NCI-H1105 (cell line): ENCODE data around the gene OR5H15.
"Not testable (repeated sequence)": the region's sequence is repeated elsewhere in the genome, so short reads cannot be mapped to it uniquely, and the experiment has no call there.

ENCODE experiments used
- DNase-seq: peaks from one replicate; lab custom pipeline; 2025; lab: John Stamatoyannopoulos, UW

OR5H15 gene

DNA sequence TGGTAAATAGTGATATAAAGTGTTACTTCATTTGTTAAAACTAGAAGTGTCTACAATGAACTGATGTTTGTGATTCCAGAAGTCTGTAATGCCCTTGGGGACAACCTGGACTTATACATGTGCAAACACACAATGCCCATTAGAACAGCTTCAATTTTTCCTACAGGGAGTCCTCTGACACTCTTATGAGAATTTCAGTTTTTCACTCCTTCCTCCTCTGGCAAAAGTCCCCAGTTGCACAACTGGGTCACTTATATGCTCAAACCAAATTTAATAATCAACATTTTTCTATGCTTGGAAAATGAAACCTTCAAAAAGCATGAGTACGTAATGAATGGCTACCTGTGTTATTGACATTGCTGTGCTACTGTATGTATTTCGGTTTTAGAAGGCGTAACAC is at the start of gene OR5H15:
Gene OR5H15 (plus strand): TSS at position 301 of the 400 bp plus-strand sequence. CDS start 2,004 bp downstream, outside the sequence.
- no peak for DNase-seq

GRCh38 chr3:98130421-98130820 is 36.1 kb upstream of the OR5H15 start, which contains the start of gene OR5H1:
Gene OR5H1 (plus strand): TSS chr3:98130721. CDS start chr3:98132698, 1,977 bp downstream.
- DNase-seq, result no peak

- DNase-seq, result no peak
These were observed 29.9 kb upstream of the OR5H15 start for GRCh38 chr3:98136631-98137030.

DNA sequence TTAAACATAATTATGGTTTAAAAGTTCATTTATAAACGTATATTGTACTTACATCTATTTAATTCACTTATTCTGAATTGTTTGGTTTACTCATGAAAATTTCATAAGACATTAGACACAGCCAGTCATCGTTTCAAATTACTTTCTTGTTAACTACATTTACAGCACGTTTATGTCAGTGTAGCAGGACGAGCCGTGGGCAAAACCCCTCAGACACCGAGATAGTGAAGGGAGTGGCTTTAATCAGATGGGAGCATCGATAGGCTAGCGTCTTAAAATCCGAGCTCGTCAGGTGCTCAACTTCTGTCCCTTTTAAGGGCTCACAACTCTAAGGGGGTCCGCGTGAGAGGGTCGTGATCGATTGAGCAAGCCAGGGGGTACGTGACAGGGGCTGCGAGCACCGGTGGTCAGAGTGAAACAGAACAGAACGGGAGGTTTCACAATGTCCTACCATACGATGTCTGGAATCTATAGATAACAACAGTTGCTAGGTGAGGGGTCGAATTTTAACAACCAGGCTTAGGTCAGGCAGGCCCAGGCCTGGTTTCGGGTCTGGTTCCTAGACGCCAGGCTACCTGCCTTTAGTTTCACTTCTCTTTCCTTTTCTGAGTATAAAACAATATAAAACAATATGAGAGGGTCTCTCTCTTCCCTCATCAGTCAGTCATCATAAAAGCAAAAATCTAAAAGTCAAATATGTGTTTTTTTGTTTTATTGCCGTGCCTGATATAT is 28.5 kb upstream of the OR5H15 start:
- DNase-seq, result not testable (repeated sequence)

- no peak for DNase-seq
These were observed 26.0 kb upstream of the OR5H15 start for GRCh38 chr3:98140531-98140930.

DNA sequence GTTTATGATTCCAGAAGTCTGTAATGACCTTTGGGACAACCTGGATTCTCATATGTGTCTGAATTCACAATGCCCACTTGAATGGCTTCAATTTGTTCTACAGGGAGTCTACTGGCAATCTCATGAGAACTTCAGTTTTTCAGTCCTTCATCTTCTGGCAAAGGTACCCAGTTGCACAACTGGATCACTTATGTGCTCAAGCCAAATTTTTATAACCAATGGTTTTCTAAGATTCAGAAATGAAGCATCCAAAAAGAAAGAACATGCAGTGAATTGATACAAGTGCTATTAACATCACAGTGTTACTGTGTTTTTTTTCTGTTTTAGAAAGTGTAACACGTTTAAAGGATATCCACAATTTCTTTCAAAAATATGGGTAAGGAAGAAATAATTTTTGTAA is 19.3 kb upstream of the OR5H15 start, which contains the start of gene OR5H14:
Gene OR5H14 (plus strand): TSS at position 301 of the 400 bp plus-strand sequence. CDS start 1,907 bp downstream, outside the sequence.
- DNase-seq, result no peak

GRCh38 chr3:98148751-98149150 is 17.7 kb upstream of the OR5H15 start:
- no peak for DNase-seq

DNA sequence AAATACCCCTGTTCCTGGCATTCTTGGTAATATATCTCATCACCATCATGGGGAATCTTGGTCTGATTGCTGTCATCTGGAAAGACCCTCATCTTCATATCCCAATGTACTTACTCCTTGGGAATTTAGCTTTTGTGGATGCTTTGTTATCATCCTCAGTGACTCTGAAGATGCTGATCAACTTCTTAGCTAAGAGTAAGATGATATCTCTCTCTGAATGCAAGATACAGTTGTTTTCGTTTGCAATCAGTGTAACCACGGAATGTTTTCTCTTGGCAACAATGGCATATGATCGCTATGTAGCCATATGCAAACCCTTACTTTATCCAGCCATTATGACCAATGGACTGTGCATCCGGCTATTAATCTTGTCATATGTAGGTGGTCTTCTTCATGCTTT is 17.0 kb upstream of the OR5H15 start:
- DNase-seq, result not testable (repeated sequence)

DNA sequence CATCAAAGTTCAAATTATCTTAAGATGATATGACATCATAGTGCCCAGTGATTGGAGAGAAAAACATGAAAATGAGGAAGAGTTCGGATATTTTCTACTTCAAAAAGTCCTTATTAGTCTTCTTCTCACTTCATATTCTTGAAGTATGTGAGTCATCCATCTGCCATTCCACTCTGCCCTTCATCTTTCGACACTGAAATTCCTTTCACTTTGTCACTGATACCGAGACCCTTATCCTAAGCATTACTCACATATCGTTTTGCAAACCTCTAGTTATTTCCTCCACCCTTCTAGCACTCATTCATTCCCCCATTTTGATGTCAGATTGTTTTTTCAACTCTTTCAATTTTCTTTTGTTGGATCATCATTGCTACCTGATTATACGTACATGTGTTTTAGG is 15.3 kb upstream of the OR5H15 start:
- DNase-seq, result no peak

GRCh38 chr3:98171071-98171470 is 4.6 kb downstream of the OR5H15 start:
- DNase-seq, result no peak

DNA sequence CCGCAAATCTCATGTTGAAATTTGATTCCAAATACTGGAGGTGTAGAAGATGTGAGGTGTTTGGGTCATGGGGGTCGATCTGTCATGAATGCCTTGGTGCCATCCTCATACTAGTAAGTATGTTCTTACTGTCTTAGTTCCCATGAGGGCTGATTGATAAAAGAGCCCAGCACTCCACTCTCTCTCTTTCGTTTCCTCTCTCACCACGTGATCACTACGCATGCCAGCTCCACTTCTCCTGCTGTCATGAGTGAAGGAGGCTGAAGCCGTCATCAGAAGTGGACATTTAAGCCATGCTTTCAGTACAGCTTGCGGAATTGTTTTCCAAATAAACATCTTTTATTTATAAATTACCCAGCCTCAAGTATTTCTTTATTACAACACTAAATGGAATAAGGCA is 6.1 kb downstream of the OR5H15 start:
- no peak for DNase-seq

- no peak for DNase-seq
These were observed 13.9 kb downstream of the OR5H15 start for GRCh38 chr3:98180319-98180890.

DNA sequence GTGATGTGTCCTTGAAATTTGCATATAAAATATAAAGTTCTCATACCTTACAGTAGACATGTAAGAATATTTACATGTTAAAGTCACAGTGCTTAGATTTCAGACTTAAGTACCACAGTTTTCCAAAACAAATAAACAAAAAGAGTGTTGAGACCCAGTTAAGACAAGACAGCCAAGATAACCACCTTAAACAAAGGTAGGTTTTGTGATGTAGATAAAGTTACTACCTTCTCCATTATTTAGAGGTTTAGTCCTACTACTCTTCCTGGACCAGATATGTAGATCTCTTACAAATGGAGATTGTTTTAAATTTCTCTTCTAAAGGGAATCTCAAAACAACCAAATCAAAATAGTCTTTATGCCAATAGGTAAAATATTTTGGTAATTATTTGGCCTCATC is 15.7 kb downstream of the OR5H15 start:
- no peak for DNase-seq

DNA sequence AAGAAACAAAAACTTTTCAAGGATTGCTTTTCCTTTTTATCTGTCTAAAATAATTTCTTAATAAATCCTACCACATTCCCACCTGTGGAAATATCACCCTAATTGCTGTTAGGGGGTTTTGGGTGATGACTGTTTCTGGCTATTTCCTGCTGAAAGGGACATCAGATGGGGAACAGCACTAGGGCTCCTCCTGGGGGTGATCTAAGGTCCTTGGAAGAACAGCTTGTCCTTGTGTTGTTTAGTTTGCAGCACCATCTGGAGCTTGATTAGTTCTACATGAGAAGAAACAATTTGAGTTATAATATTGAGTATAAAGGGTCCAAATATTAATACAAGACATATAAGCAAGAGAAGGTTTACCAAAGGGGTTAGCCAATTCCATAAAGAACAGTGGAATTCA is 18.7 kb downstream of the OR5H15 start:
- DNase-seq, result no peak

DNA sequence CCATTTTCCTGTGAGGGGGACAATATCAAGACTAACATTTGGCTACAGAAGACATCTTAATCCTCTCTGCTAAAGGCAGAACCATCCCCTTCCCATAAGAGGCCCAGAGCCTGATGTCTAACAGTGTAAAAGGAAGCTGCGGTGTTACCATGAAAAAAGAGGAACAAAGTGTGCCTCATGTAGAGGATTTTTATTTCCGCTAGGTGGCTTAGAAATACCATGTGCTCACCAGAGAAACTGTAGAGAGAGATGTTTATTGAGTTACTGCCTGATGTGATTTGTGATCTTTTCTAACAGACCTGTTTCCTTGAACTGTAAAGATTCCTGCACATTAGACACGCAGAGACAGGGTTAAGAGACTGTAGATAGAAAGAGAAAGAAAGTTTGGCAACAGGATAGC is 22.0 kb downstream of the OR5H15 start:
- no peak for DNase-seq

GRCh38 chr3:98190911-98191310 is 24.4 kb downstream of the OR5H15 start:
- not testable (repeated sequence) for DNase-seq

DNA sequence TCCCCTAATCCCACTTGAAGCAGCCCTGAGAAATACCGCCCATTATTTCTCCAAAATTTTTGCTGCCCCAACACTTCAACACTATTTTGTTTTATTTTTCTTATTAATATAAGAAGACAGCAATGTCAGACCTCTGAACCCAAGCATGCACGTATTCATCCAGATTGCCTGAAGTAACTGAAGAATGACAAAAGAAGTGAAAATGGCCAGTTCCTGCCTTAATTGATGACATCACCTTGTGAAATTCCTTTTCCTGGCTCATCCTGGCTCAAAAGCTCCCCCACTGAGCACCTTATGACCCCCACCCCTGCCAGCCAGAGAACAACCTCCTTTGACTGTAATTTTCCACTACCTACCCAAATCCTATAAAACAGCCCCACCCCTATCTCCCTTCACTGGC is 29.8 kb downstream of the OR5H15 start:
- DNase-seq, result not testable (repeated sequence)

- no peak for DNase-seq
These were observed 32.5 kb downstream of the OR5H15 start for GRCh38 chr3:98199020-98199419.

DNA sequence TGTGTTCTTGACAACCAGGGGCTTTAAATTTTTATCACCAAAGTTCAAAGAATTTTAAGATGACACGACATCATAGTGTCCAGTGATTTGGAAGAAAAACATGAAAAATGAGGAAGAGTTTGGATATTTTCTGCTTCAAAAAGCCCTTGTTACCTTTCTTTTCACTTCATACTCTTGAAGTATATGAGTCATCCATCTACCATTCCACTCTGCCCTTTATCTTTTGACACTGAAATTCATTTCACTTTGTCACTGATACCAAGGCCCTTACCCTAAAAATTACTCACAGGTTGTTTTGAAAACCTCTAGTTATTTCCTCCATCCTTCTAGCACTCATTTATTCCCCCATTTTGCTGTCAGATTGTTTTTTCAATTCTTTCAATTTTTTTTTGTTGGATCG is 42.7 kb downstream of the OR5H15 start:
- no peak for DNase-seq

DNA sequence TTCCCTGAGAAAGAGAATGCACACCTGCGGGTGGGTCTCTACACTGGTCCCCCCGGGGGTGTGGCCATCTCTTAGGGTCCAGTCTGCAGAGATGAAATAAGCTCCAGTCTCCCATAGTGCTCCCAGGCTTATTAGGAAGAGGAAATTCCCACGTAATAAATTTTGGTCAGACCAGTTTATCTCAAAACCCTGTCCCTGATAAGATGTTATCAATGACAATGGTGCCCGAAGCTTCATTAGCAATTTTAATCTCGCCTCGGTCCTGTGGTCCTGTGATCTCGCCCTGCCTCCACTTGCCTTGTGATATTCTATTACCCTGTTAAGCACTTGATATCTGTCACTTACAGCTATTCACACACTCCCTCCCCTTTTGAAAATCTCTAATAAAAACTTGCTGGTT is 46.8 kb downstream of the OR5H15 start:
- no peak for DNase-seq

GRCh38 chr3:98215051-98215450 is 48.6 kb downstream of the OR5H15 start:
- DNase-seq, result no peak
